HG03095 (cell line): Measurements from ENCODE around the gene CTDP1.

Experiments used
- ATAC-seq: cut with Tn5 transposase; IDR thresholded peaks from one replicate; pipeline ENCODE4 v1.9.1; 2021; ENCODE audit warnings: moderate library complexity; ENCODE audit not compliant: unreplicated experiment

Gene CTDP1

GRCh38 chr18:79756826-79757225 is 77.2 kb downstream of the CTDP1 start:
- ATAC-seq: no peak

GRCh38 chr18:79760348-79760747 is 80.7 kb downstream of the CTDP1 start:
- no peak for ATAC-seq

- ATAC-seq: no peak
Observed at GRCh38 chr18:79760881-79761280, 81.3 kb downstream of the CTDP1 start.

GRCh38 chr18:79763407-79763806 is 83.8 kb downstream of the CTDP1 start:
- ATAC-seq: no peak

- ATAC-seq: no peak
Observed at GRCh38 chr18:79764131-79764530, 84.5 kb downstream of the CTDP1 start.

GRCh38 chr18:79765491-79766245 is 86.1 kb downstream of the CTDP1 start:
- no peak for ATAC-seq

GRCh38 chr18:79766308-79766707 is 86.7 kb downstream of the CTDP1 start:
- ATAC-seq: no peak

- ATAC-seq: no peak
Observed at GRCh38 chr18:79768745-79769144, 89.1 kb downstream of the CTDP1 start.

GRCh38 chr18:79769698-79770500 is 90.3 kb downstream of the CTDP1 start:
- ATAC-seq: no peak

- ATAC-seq: no peak
Observed at GRCh38 chr18:79770501-79770815, 90.9 kb downstream of the CTDP1 start.

- ATAC-seq: no peak
Observed at GRCh38 chr18:79770826-79771225, 91.2 kb downstream of the CTDP1 start.

GRCh38 chr18:79771446-79772107 is 92.0 kb downstream of the CTDP1 start:
- no peak for ATAC-seq

GRCh38 chr18:79772108-79772864 is 92.7 kb downstream of the CTDP1 start:
- ATAC-seq: no peak

GRCh38 chr18:79772865-79773696 is 93.5 kb downstream of the CTDP1 start:
- ATAC-seq: no peak

- ATAC-seq: no peak
Observed at GRCh38 chr18:79774111-79774510, 94.5 kb downstream of the CTDP1 start.

- ATAC-seq: no peak
Observed at GRCh38 chr18:79775441-79776221, 96.0 kb downstream of the CTDP1 start.

GRCh38 chr18:79776674-79777073 is 97.1 kb downstream of the CTDP1 start:
- ATAC-seq: no peak

- ATAC-seq: no peak
Observed at GRCh38 chr18:79778291-79778791, 98.7 kb downstream of the CTDP1 start.

GRCh38 chr18:79779021-79779699 is 99.6 kb downstream of the CTDP1 start:
- no peak for ATAC-seq
